ENCODE data around the gene LARP6. TPM values are rescaled to one million over a fixed set of nuclear protein-coding genes. Genes with fewer than 3 reads are reported as not detected.

The LARP6 gene
- total and polyA plus RNA-seq, 12 donors: 4.9 to 36.5 (median 9.6) TPM

GRCh38 chr15:70870051-70870450 is 16.1 kb upstream of the LARP6 start:
- no peaks in the 10 kb centered on the region for H3K9me3 ChIP-seq (replicated peaks in 1 of 3)
- no peak for TF ChIP-seq CTCF (IDR thresholded peaks at IDR 0.05)
- no peak for TF ChIP-seq POLR2A (IDR thresholded peaks at IDR 0.05)
- peaks cover 0 to 3% of the 10 kb centered on the region in 2 donors for H3K4me1 ChIP-seq (replicated peaks in 1 of 2)
- H3K27ac ChIP-seq: no peak overlapping the region
- no peak overlapping the region for H3K4me3 ChIP-seq
- intact Hi-C loops (cut with DNase I): loop anchor here in 1 of 2 donors (5.0 kb wide), 1 partner anchor 43 kb away; no protein-coding TSS in a partner anchor
- H3K27me3 ChIP-seq: no peaks in the 10 kb centered on the region
- H3K36me3 ChIP-seq (replicated peaks in 1 of 2): no peaks in the 10 kb centered on the region
- DNase-seq: no peak

- Histone ChIP-seq H3K36me3 (replicated peaks in 1 of 2) (no peaks in the 10 kb centered on the region), H3K27me3 (no peaks in the 10 kb centered on the region), H3K4me1 (replicated peaks in 1 of 2) (peaks cover 0 to 3% of the 10 kb centered on the region in 2 donors), H3K27ac (no peak overlapping the region), H3K9me3 (replicated peaks in 1 of 3) (no peaks in the 10 kb centered on the region), H3K4me3 (no peak overlapping the region)
- TF ChIP-seq CTCF (IDR thresholded peaks at IDR 0.05): no peak
- WGBS, 4 donors: 52 to 85% (median 74%) methylated on average over 1 to 3 of the region's 3 CpGs
- intact Hi-C loops (cut with DNase I): no loop called here
- DNase-seq: no peak
Measured at GRCh38 chr15:70869346-70869745, 15.4 kb upstream of the LARP6 start.

- Histone ChIP-seq H3K36me3 (replicated peaks in 1 of 2) (no peaks in the 10 kb centered on the region), H3K27me3 (no peaks in the 10 kb centered on the region), H3K4me1 (replicated peaks in 1 of 2) (peaks cover 0 to 3% of the 10 kb centered on the region in 2 donors), H3K4me3 (no peak overlapping the region), H3K9me3 (replicated peaks in 1 of 3) (no peaks in the 10 kb centered on the region), H3K27ac (peak overlapping the region in 2 of 5 donors; percentile 7 to 34)
- WGBS, 4 donors: 59 to 70% (median 66%) methylated on average over 6 of the region's 6 CpGs
- intact Hi-C loops (cut with DNase I): no loop called here
- no peak for TF ChIP-seq POLR2A (IDR thresholded peaks at IDR 0.05)
- TF ChIP-seq CTCF (IDR thresholded peaks at IDR 0.05): no peak
- DNase-seq: no peak
Measured at GRCh38 chr15:70867911-70868467, 14.0 kb upstream of the LARP6 start.

- no peaks in the 10 kb centered on the region for H3K36me3 ChIP-seq (replicated peaks in 1 of 2)
- no peaks in the 10 kb centered on the region for H3K9me3 ChIP-seq (replicated peaks in 1 of 3)
- H3K27ac ChIP-seq: peak overlapping the region in 1 of 5 donors; percentile 7
- intact Hi-C loops (cut with DNase I): no loop called here
- WGBS, 4 donors: 69 to 88% (median 84%) methylated on average over 5 of the region's 5 CpGs
- H3K27me3 ChIP-seq: no peaks in the 10 kb centered on the region
- no peak for TF ChIP-seq POLR2A (IDR thresholded peaks at IDR 0.05)
- no peak for TF ChIP-seq CTCF (IDR thresholded peaks at IDR 0.05)
- H3K4me3 ChIP-seq: no peak overlapping the region
- no peak for DNase-seq
- H3K4me1 ChIP-seq (replicated peaks in 1 of 2): peaks cover 0 to 3% of the 10 kb centered on the region in 2 donors
Measured at GRCh38 chr15:70866982-70867641, 13.2 kb upstream of the LARP6 start.

Data from adrenal gland (tissue), 12 donors.